K562 (cell line): Measurements from ENCODE around the gene NAPEPLD. TPM values are rescaled to one million over a fixed set of nuclear protein-coding genes. Genes with fewer than 3 reads are reported as not detected.

Experiments used
- ATAC-seq: fragments of 200-7000 bp; cut with Tn5 transposase; 3 replicates; pipeline ENCODE4 v1.9.1; 2020; ENCODE audit warnings: moderate library complexity
- BruUV-seq: library from RNA; stranded (reverse); fragments of 400-500 nt; replicated peaks from 2 replicates; lab custom pipeline; 2021; lab: Mats Ljungman, UMichigan
- CTCF ChIA-PET: fragments of 300-600 bp; formaldehyde crosslinking; extraction: SDS; loops from one replicate; lab custom pipeline; 2021; ENCODE audit warnings: low intra/inter-chr PET ratio; lab: Yijun Ruan, JAX
- POLR2A ChIA-PET: fragments of 300-600, 350-650 bp; sonication (Branson Sonifier 250); formaldehyde crosslinking; extraction: SDS; loops from one replicate; lab custom pipeline; 2021; ENCODE audit warnings: antibody characterized with exemption, inconsistent platforms; lab: Yijun Ruan, JAX
- DNase-seq, 4 experiments: peaks; one replicate each; pipeline versions ENCODE4 v3.0.0 to v3.0.0-alpha.2; 2011 to 2018; ENCODE audit warnings: low spot score in 3 of 4, mixed read lengths in 3 of 4; ENCODE audit errors: extremely low read depth in 1 of 4
- FAIRE-seq: peaks from 2 replicates; lab custom pipeline; 2011; peaks lifted over from hg19 to GRCh38; lab: Jason Lieb, UNC
- H2AFZ ChIP-seq: 2 replicates; pipeline ENCODE4 v1.6.0; 2011; ENCODE audit warnings: low read depth, low read length, control low read depth, inconsistent platforms
- H3K27ac ChIP-seq: fragments of 200-600 bp; 3 replicates; pipeline ENCODE4 v1.8.0; 2011; ENCODE audit warnings: low read depth, mild to moderate bottlenecking, control low read depth, inconsistent platforms, low read length, moderate library complexity, mixed read lengths; ENCODE audit errors: extremely low read depth
- H3K27me3 ChIP-seq, 2 experiments: fragments of 300-600 bp in 1 of 2; 2 replicates in 1 of 2; 3 replicates in 1 of 2; pipeline versions ENCODE4 v1.6.0 to v1.8.0; 2011; ENCODE audit warnings: inconsistent platforms in 2 of 2, low read length in 2 of 2, mild to moderate bottlenecking in 1 of 2, mixed read lengths in 1 of 2, moderate library complexity in 1 of 2; ENCODE audit not compliant: control insufficient read depth in 2 of 2, insufficient read depth in 2 of 2
- H3K36me3 ChIP-seq: fragments of 300-600 bp; 3 replicates; pipeline ENCODE4 v1.8.0; 2011; ENCODE audit warnings: mild to moderate bottlenecking, low read length, inconsistent platforms; ENCODE audit not compliant: control insufficient read depth, insufficient read depth
- H3K4me1 ChIP-seq, 2 experiments: fragments of 200-600 bp in 1 of 2; replicated peaks in 1 of 2; 2 replicates in 1 of 2; 3 replicates in 1 of 2; pipeline versions ENCODE4 v1.5.1 to v1.8.0; 2011; ENCODE audit warnings: inconsistent platforms in 2 of 2, low read length in 2 of 2, mild to moderate bottlenecking in 1 of 2, mixed read lengths in 1 of 2, moderate library complexity in 1 of 2; ENCODE audit not compliant: control insufficient read depth in 2 of 2, insufficient read depth in 2 of 2
- H3K4me2 ChIP-seq: 2 replicates; pipeline ENCODE4 v1.6.1; 2011; ENCODE audit warnings: low read length, control low read depth, inconsistent platforms, mixed read lengths; ENCODE audit not compliant: insufficient read depth
- H3K4me3 ChIP-seq: fragments of 200-600 bp; sonication (generic), shearing (Covaris generic); 2 replicates; pipeline ENCODE4 v1.5.1; 2016; ENCODE audit warnings: control low read depth, inconsistent platforms
- H3K79me2 ChIP-seq: fragments of 200-600 bp; 3 replicates; pipeline ENCODE4 v1.8.0; 2011; ENCODE audit warnings: low read length, inconsistent platforms; ENCODE audit not compliant: control insufficient read depth, insufficient read depth
- H3K9ac ChIP-seq, 2 experiments: 2 replicates each; pipeline versions ENCODE4 v1.6.0 to v1.6.1; 2011; ENCODE audit warnings: low read depth in 2 of 2, low read length in 2 of 2, control low read depth in 1 of 2, inconsistent platforms in 1 of 2, mild to moderate bottlenecking in 1 of 2, mixed read lengths in 1 of 2; ENCODE audit not compliant: insufficient read depth in 1 of 2
- H3K9me1 ChIP-seq: one replicate; pipeline ENCODE4 v1.6.0; 2011; ENCODE audit warnings: inconsistent platforms, mild to moderate bottlenecking, low read length, moderate library complexity; ENCODE audit not compliant: control insufficient read depth, insufficient read depth
- H3K9me3 ChIP-seq: replicated peaks from 2 replicates; pipeline ENCODE4 v1.5.1; 2011; ENCODE audit warnings: low read depth, low read length, inconsistent platforms; ENCODE audit not compliant: control insufficient read depth, insufficient read depth
- H4K20me1 ChIP-seq: replicated peaks from 2 replicates; pipeline ENCODE4 v1.6.1; 2011; ENCODE audit warnings: low read length, inconsistent platforms, mixed read lengths; ENCODE audit not compliant: control insufficient read depth, insufficient read depth
- CBX2 ChIP-seq: fragments of 200-600 bp; sonication (generic); IDR thresholded peaks from one replicate; pipeline ENCODE4 v1.6.1; 2012; ENCODE audit warnings: mild to moderate bottlenecking, low read length, inconsistent platforms; ENCODE audit not compliant: insufficient read depth, poor library complexity, severe bottlenecking
- CHD2 ChIP-seq: IDR thresholded peaks from 2 replicates; pipeline ENCODE4 v1.6.1; 2011; ENCODE audit warnings: low read depth, low read length
- CSDE1 ChIP-seq, 2 experiments: fragments of 450-650 bp; IDR thresholded peaks; 2 replicates each; pipeline ENCODE4 v1.6.1; 2016; ENCODE audit warnings: mild to moderate bottlenecking in 1 of 2
- GTF2A2 ChIP-seq: IDR thresholded peaks from 2 replicates; pipeline ENCODE4 v1.6.1; 2016; ENCODE audit warnings: mild to moderate bottlenecking, missing genetic modification characterization, missing compliant biosample characterization
- KAT7 ChIP-seq: sonication (generic); formaldehyde crosslinking; IDR thresholded peaks from 2 replicates; pipeline ENCODE4 v1.8.0; 2022; ENCODE audit warnings: missing genetic modification reagents, mild to moderate bottlenecking, borderline replicate concordance
- LARP7 ChIP-seq: fragments of 450-650 bp; IDR thresholded peaks from 2 replicates; pipeline ENCODE4 v1.6.1; 2016
- RBM22 ChIP-seq: fragments of 200-400 bp; formaldehyde crosslinking; IDR thresholded peaks from 2 replicates; pipeline ENCODE4 v1.6.1; 2018; ENCODE audit warnings: low read length, low read depth; ENCODE audit not compliant: poor library complexity, severe bottlenecking
- SETDB1 ChIP-seq: IDR thresholded peaks from one replicate; pipeline ENCODE4 v1.6.1; 2012; ENCODE audit warnings: low read length, control low read depth, inconsistent platforms
- SMARCA4 ChIP-seq: fragments of 450-650 bp; IDR thresholded peaks from 2 replicates; pipeline ENCODE4 v1.6.1; 2016
- SOX6 ChIP-seq: fragments of 450-650 bp; IDR thresholded peaks from 2 replicates; pipeline ENCODE4 v1.6.1; 2014; ENCODE audit warnings: mild to moderate bottlenecking
- SREBF2 ChIP-seq: sonication (generic); formaldehyde crosslinking; IDR thresholded peaks from 2 replicates; pipeline ENCODE4 v1.4.0; 2020; ENCODE audit warnings: mild to moderate bottlenecking, missing genetic modification reagents
- STAT5A ChIP-seq: IDR thresholded peaks from 2 replicates; pipeline ENCODE4 v1.6.1; 2012; ENCODE audit warnings: low read length, inconsistent platforms, borderline replicate concordance
- TCF15 ChIP-seq: fragments of 250-450 bp; sonication (Bioruptor Pico); IDR thresholded peaks from 2 replicates; pipeline ENCODE4 v1.8.0; 2022; ENCODE audit warnings: moderate library complexity, mild to moderate bottlenecking, inconsistent platforms
- U2AF2 ChIP-seq: fragments of 200-400 bp; formaldehyde crosslinking; optimal IDR thresholded peaks from 2 replicates; pipeline ENCODE3; 2017; ENCODE audit warnings: low read depth, mild to moderate bottlenecking, low read length
- ZNF224 ChIP-seq: sonication (generic); formaldehyde crosslinking; IDR thresholded peaks from 2 replicates; pipeline ENCODE4 v1.8.0; 2022; ENCODE audit warnings: mild to moderate bottlenecking, missing genetic modification reagents
- ZNF232 ChIP-seq: sonication (generic); formaldehyde crosslinking; IDR thresholded peaks from 2 replicates; pipeline ENCODE4 v1.8.0; 2022; ENCODE audit warnings: mild to moderate bottlenecking, missing genetic modification reagents
- ZNF3 ChIP-seq: fragments of 250-450 bp; sonication (Bioruptor Pico); IDR thresholded peaks from 2 replicates; pipeline ENCODE4 v1.5.0; 2021; ENCODE audit warnings: mild to moderate bottlenecking, moderate library complexity
- ZNF668 ChIP-seq: fragments of 250-450 bp; sonication (Bioruptor Pico); IDR thresholded peaks from 2 replicates; pipeline ENCODE4 v1.8.0; 2022; ENCODE audit warnings: mild to moderate bottlenecking, inconsistent platforms
- ZNF77 ChIP-seq: fragments of 250-450 bp; sonication (Bioruptor Pico); IDR thresholded peaks from 2 replicates; pipeline ENCODE4 v1.5.0; 2020
- WGBS: fragments of 100-300 bp; shearing (Covaris generic); methylation state at CpG from one replicate; pipeline ENCODE4 v1.1.6; 2016; ENCODE audit warnings: low coverage, mixed read lengths; ENCODE audit not compliant: insufficient coverage; ENCODE audit errors: missing lambda C conversion rate; 5-methylcytosine and 5-hydroxymethylcytosine counted together
- in situ Hi-C: fragments of 300-500 bp; cut with MboI; formaldehyde crosslinking; loops from 4 replicates; pipeline ENCODE4 v1.15.0; 2018; ENCODE audit warnings: inconsistent platforms, mixed read lengths
- intact Hi-C: fragments of 100-400 bp; cut with micrococcal nuclease; formaldehyde crosslinking; loops from 2 replicates; pipeline ENCODE4 v1.14.2; 2022
- polyA plus RNA-seq, 8 experiments: library from polyadenylated mRNA; depleted of rRNA in 4 of 8; stranded (reverse) in 5 of 8; unstranded in 3 of 8; fragments of >200 nt; fragmentation: Nextera tagmentation in 2 of 8; fragmentation: Illumina TruSeq in 1 of 8; extraction: Ambion mirVana in 2 of 8; extraction: Trizol in 1 of 8; gene quantifications; 2 replicates each; pipeline versions ENCODE4 v1.2.1 to v1.2.3, GENCODE V29; 2011 to 2014; ENCODE audit warnings: inconsistent platforms in 1 of 8, missing spikeins in 1 of 8
- total RNA-seq, 7 experiments: library from RNA; depleted of rRNA in 6 of 7; stranded (reverse); fragments of >200 nt in 6 of 7; fragmentation: Illumina TruSeq in 2 of 7; extraction: Trizol in 2 of 7; gene quantifications; 2 replicates each; pipeline versions ENCODE4 v1.2.1 to v1.2.3, GENCODE V29; 2011 to 2021; ENCODE audit warnings: low replicate concordance in 1 of 7
- TF ChIP-seq, protein P1 (sequence below): fragments of 200-800 bp; sonication (Bioruptor generic); IDR thresholded peaks from 2 replicates; pipeline ENCODE4 v1.6.1; 2017; ENCODE audit warnings: missing genetic modification characterization, missing compliant biosample characterization
- TF ChIP-seq, protein P2 (sequence below): sonication (generic); formaldehyde crosslinking; IDR thresholded peaks from 2 replicates; pipeline ENCODE4 v1.9.0; 2022; ENCODE audit warnings: mild to moderate bottlenecking, missing genetic modification reagents
- TF ChIP-seq, protein P3 (sequence below): sonication (generic); formaldehyde crosslinking; IDR thresholded peaks from 2 replicates; pipeline ENCODE4 v1.8.0; 2022; ENCODE audit warnings: mild to moderate bottlenecking, missing genetic modification reagents

Gene NAPEPLD
- total and polyA plus RNA-seq, 9 of the 15 experiments (the other 6 are each of a cell fraction or from before 2014, with no cell fraction given), result 3.2 to 11.0 (median 7.5) TPM

- TF ChIP-seq, protein P1, sequence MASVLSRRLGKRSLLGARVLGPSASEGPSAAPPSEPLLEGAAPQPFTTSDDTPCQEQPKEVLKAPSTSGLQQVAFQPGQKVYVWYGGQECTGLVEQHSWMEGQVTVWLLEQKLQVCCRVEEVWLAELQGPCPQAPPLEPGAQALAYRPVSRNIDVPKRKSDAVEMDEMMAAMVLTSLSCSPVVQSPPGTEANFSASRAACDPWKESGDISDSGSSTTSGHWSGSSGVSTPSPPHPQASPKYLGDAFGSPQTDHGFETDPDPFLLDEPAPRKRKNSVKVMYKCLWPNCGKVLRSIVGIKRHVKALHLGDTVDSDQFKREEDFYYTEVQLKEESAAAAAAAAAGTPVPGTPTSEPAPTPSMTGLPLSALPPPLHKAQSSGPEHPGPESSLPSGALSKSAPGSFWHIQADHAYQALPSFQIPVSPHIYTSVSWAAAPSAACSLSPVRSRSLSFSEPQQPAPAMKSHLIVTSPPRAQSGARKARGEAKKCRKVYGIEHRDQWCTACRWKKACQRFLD (CRISPR knock-in tag), result no peak
- no peak for TF ChIP-seq ZNF77 (CRISPR knock-in tag)
- TF ChIP-seq, protein P2, sequence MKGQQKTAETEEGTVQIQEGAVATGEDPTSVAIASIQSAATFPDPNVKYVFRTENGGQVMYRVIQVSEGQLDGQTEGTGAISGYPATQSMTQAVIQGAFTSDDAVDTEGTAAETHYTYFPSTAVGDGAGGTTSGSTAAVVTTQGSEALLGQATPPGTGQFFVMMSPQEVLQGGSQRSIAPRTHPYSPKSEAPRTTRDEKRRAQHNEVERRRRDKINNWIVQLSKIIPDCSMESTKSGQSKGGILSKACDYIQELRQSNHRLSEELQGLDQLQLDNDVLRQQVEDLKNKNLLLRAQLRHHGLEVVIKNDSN, result no peak
- TF ChIP-seq, all 486 proteins: peak for 0
Observed at GRCh38 chr7:103100348-103100747, 48.6 kb downstream of the NAPEPLD start (continued).

DNA sequence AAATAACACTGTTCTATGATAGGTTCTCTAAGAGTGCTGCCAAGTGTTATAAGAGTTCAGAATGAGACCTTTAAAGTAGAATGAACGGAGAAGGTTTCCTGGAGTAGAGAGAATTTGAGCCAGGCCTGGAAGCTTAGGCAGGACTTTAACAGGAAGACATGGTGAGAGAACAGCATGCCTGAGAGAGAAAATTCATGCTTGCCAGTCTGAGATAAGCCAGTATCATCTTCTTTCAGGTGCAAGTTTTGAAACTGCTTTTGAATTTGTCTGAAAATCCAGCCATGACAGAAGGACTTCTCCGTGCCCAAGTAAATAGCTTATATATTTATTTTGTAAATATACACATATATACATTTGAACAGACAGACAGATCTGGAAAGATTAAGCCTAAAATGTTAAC is 51.9 kb downstream of the NAPEPLD start:
- H2AFZ ChIP-seq, result no peak overlapping the region
- H3K9me3 ChIP-seq, result no peaks in the 10 kb centered on the region
- WGBS, result 90% methylated on average over 2 of the region's 2 CpGs
- H3K27me3 ChIP-seq, result no peaks in the 10 kb centered on the region
- ChIA-PET POLR2A (interaction anchor here (0.7 to 2.5 kb wide), 4 partner anchors 8 to 52 kb away, joined by 3 to 11 read pairs (median 4); partner anchors contain the start of gene NAPEPLD), CTCF (no interaction called here)
- FAIRE-seq (no peak), ATAC-seq (no peak), DNase-seq (no peak)
- no peaks in the 10 kb centered on the region for H3K79me2 ChIP-seq
- intact Hi-C loops (no loop called here), in situ Hi-C loops (no loop called here)
- H3K9ac ChIP-seq, result no peak overlapping the region
- H3K4me1 ChIP-seq, result no peaks in the 10 kb centered on the region
- H3K9me1 ChIP-seq, result no peaks in the 10 kb centered on the region
- no peak overlapping the region for H3K4me3 ChIP-seq
- no peak overlapping the region for H3K27ac ChIP-seq
- no peaks in the 10 kb centered on the region for H4K20me1 ChIP-seq
- no TSS peak for BruUV-seq
- H3K36me3 ChIP-seq, result peaks cover 72% of the 10 kb centered on the region
- no peak overlapping the region for H3K4me2 ChIP-seq
- TF ChIP-seq CSDE1 (IDR thresholded peaks at IDR 0.05) (no peak), ZNF224 (CRISPR knock-in tag) (no peak), ZNF3 (CRISPR knock-in tag) (no peak), STAT5A (no peak), ZNF232 (CRISPR knock-in tag) (no peak), SOX6 (no peak), RBM22 (no peak), SETDB1 (no peak), SMARCA4 (no peak), GTF2A2 (no peak), LARP7 (no peak), KAT7 (CRISPR knock-in tag) (no peak), ZNF668 (CRISPR knock-in tag) (no peak), CBX2 (no peak), SREBF2 (CRISPR knock-in tag) (no peak), U2AF2 (no peak), CHD2 (no peak), TCF15 (CRISPR knock-in tag) (no peak)
- TF ChIP-seq, protein P3, sequence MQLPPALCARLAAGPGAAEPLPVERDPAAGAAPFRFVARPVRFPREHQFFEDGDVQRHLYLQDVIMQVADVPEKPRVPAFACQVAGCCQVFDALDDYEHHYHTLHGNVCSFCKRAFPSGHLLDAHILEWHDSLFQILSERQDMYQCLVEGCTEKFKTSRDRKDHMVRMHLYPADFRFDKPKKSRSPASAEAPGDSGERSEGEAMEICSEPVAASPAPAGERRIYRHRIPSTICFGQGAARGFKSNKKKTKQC (CRISPR knock-in tag), result no peak
- TF ChIP-seq, all 486 proteins: peak for 0
